IMR-90 (cell line): ENCODE results near the gene CACNG8.

Source experiments
- BHLHE40 ChIP-seq: fragments of 150-350 bp; IDR thresholded peaks from 2 replicates; pipeline ENCODE4 v1.6.1; 2016; ENCODE audit warnings: mild to moderate bottlenecking, low read depth, low read length
- CEBPB ChIP-seq: IDR thresholded peaks from 2 replicates; pipeline ENCODE4 v1.6.1; 2012; ENCODE audit warnings: low read depth, low read length, improper control_type of control experiment
- CHD1 ChIP-seq: IDR thresholded peaks from 2 replicates; pipeline ENCODE4 v1.6.1; 2012; ENCODE audit warnings: low read depth, low read length, improper control_type of control experiment
- CTCF ChIP-seq: conservative IDR thresholded peaks from 2 replicates; pipeline ENCODE4 v1.5.1; 2012; ENCODE audit warnings: mild to moderate bottlenecking, low read depth, low read length, improper control_type of control experiment
- ELK1 ChIP-seq: fragments of 150-350 bp; IDR thresholded peaks from 2 replicates; pipeline ENCODE4 v1.6.1; 2016; ENCODE audit warnings: low read depth, mild to moderate bottlenecking, low read length, moderate library complexity, borderline replicate concordance
- MAFK ChIP-seq: IDR thresholded peaks from 2 replicates; pipeline ENCODE4 v1.6.1; 2012; ENCODE audit warnings: low read depth, low read length, improper control_type of control experiment
- RAD21 ChIP-seq: IDR thresholded peaks from 2 replicates; pipeline ENCODE4 v1.6.1; 2012; ENCODE audit warnings: low read length, improper control_type of control experiment
- SMC3 ChIP-seq: fragments of 150-350 bp; IDR thresholded peaks from 2 replicates; pipeline ENCODE4 v1.6.1; 2016; ENCODE audit warnings: low read depth, mild to moderate bottlenecking, antibody characterized with exemption, low read length, moderate library complexity
- USF2 ChIP-seq: fragments of 150-350 bp; IDR thresholded peaks from 2 replicates; pipeline ENCODE4 v1.6.1; 2017; ENCODE audit warnings: mild to moderate bottlenecking, antibody characterized with exemption, low read length, low read depth

- TF ChIP-seq CEBPB (no peak), USF2 (no peak), MAFK (no peak), CTCF (no peak), SMC3 (no peak), CHD1 (no peak), RAD21 (no peak), BHLHE40 (no peak), ELK1 (no peak)
Measured at GRCh38 chr19:53961523-53962356, 997 bp upstream of the CACNG8 start.
